Uterus (tissue), 4 donors: ENCODE measurements around the gene PIK3CD. TPM values are rescaled to one million over a fixed set of nuclear protein-coding genes. Genes with fewer than 3 reads are reported as not detected.

Source experiments
- DNase-seq, 2 donors: peaks; one replicate each; pipeline ENCODE4 v3.0.0-alpha.2; 2019 to 2020
- H3K27ac ChIP-seq, 2 donors: fragments of 200-600 bp; sonication (generic); 1 replicate in 1 of 2; 2 replicates in 1 of 2; pipeline ENCODE4 v1.5.1; 2016 to 2018
- H3K27me3 ChIP-seq, 2 donors: fragments of 200-600 bp; sonication (generic); one replicate each; pipeline ENCODE4 v1.5.1; 2018 to 2019; ENCODE audit warnings: control low read depth in 1 of 2
- H3K36me3 ChIP-seq, 2 donors: fragments of 200-600 bp; sonication (generic); one replicate each; pipeline ENCODE4 v1.5.1; 2019; ENCODE audit warnings: control low read depth in 1 of 2
- H3K4me1 ChIP-seq, 2 donors: fragments of 200-600 bp; sonication (generic); one replicate each; pipeline ENCODE4 v1.5.1; 2018 to 2019; ENCODE audit warnings: control low read depth in 1 of 2
- H3K4me3 ChIP-seq, 2 donors: fragments of 200-600 bp; sonication (generic); 1 replicate in 1 of 2; 2 replicates in 1 of 2; pipeline ENCODE4 v1.5.1; 2018 to 2019; ENCODE audit warnings: mild to moderate bottlenecking in 1 of 2
- H3K9me3 ChIP-seq, 2 donors: fragments of 200-600 bp; sonication (generic); one replicate each; pipeline ENCODE4 v1.5.1; 2019; ENCODE audit warnings: control low read depth in 1 of 2
- POLR2A ChIP-seq, 2 donors: fragments of 450-650 bp; IDR thresholded peaks; one replicate each; pipeline ENCODE4 v1.6.1; 2016; ENCODE audit warnings: antibody characterized with exemption in 2 of 2, mild to moderate bottlenecking in 1 of 2, moderate library complexity in 1 of 2
- intact Hi-C: fragments of 100-400 bp; cut with DNase I; formaldehyde crosslinking; loops from one replicate; pipeline ENCODE4 v1.15.1; 2023; ENCODE audit warnings: low total_unique reads
- total RNA-seq, 4 donors: library from RNA; depleted of rRNA in 3 of 4; stranded (reverse); fragments of >200 nt in 3 of 4; gene quantifications; one replicate each; pipeline versions ENCODE4 v1.1.0 to v1.2.4, GENCODE V29; 2014 to 2023
- TF ChIP-seq, protein P1 (sequence below), 4 experiments: fragments of 200-600 bp in 2 of 4; fragments of 450-650 bp in 2 of 4; sonication (generic) in 2 of 4; IDR thresholded peaks; one replicate each; pipeline ENCODE4 v1.5.1; 2016 to 2019; ENCODE audit warnings: antibody characterized with exemption in 4 of 4, mild to moderate bottlenecking in 2 of 4, moderate library complexity in 1 of 4
- donor health status: DM: yes; HTN: yes; CAD: no.

Gene PIK3CD
- total RNA-seq, 4 donors from 2014 or later, result 4.6 to 9.7 (median 7.4) TPM

DNA sequence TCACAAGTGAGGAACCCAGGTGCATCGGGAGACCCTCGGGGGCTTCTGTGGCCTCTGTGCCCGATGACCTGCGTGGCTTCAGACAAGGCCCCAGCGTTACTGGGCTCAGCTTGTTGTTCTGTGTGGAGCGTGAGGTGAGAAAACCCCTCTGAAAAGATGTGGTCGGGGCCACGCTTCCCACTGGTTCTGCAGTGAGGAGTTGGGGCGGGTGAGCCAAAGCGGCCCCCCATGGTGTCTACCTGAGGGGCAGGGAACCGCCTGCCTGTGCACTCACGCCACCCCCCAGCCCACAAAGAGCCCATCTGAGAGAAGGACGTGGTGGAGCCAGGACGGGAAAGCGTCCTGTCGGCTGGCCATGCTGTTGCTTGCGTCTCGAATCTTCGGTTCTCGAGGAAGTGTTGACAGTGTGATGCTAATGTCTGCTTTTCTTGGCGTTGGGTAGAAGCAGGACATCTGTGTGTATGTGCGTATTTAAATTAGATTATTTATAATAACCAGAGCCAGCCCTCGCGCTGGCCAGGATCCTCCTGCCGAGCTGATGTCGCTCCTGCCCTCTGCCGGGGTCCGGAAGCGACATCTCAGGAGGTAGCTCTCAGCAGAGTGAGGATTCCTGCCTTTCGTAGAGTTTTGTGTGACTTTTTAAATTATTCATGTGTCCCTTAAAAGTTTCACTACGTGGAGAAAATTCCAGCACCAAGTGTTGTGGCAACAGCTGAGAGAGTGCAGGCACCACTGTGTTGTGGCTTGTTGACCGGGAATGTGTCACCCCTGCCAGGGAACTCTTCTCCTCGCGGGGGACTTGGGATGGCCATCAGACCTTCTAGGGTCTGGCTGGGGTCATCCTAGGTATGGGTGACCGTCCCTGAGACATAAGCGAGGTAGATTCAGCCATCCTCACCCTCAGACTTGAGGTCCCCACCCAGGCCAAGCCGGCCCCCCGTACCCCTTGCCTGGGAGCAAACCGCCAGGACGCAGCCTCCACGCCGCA lies 47.5 kb upstream of the PIK3CD start:
- no peaks in the 10 kb centered on the region for H3K4me1 ChIP-seq
- H3K9me3 ChIP-seq, result no peaks in the 10 kb centered on the region
- intact Hi-C loops, result no loop called here
- no peak for DNase-seq
- no peak for TF ChIP-seq POLR2A (IDR thresholded peaks at IDR 0.05)
- TF ChIP-seq, protein P1, sequence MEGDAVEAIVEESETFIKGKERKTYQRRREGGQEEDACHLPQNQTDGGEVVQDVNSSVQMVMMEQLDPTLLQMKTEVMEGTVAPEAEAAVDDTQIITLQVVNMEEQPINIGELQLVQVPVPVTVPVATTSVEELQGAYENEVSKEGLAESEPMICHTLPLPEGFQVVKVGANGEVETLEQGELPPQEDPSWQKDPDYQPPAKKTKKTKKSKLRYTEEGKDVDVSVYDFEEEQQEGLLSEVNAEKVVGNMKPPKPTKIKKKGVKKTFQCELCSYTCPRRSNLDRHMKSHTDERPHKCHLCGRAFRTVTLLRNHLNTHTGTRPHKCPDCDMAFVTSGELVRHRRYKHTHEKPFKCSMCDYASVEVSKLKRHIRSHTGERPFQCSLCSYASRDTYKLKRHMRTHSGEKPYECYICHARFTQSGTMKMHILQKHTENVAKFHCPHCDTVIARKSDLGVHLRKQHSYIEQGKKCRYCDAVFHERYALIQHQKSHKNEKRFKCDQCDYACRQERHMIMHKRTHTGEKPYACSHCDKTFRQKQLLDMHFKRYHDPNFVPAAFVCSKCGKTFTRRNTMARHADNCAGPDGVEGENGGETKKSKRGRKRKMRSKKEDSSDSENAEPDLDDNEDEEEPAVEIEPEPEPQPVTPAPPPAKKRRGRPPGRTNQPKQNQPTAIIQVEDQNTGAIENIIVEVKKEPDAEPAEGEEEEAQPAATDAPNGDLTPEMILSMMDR (IDR thresholded peaks at IDR 0.05), result no peak
- no peak overlapping the region for H3K27ac ChIP-seq
- no peak overlapping the region for H3K4me3 ChIP-seq
- H3K27me3 ChIP-seq, result no peaks in the 10 kb centered on the region
- H3K36me3 ChIP-seq, result no peaks in the 10 kb centered on the region

DNA sequence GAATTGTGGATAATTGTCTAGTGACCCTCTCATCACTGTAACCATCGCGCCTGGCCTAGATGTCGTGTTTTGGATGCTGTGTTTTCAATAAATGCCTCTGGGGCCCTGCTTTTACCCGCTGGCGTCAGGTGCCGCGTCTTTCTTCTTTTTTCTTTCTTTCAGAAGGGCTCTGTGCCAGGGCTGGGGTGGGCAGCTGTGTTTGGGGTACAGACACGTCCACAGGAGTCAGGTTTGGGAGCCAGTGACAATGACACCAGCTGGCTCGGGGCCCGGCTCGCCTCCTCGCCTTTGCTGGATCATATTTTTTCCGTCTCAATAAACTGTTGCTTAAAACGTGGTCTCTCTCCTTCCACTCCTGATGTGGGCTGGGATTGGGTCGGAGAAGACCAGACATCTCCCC lies 46.7 kb upstream of the PIK3CD start:
- Histone ChIP-seq H3K4me1 (no peaks in the 10 kb centered on the region), H3K36me3 (no peaks in the 10 kb centered on the region), H3K27me3 (no peaks in the 10 kb centered on the region), H3K9me3 (no peaks in the 10 kb centered on the region), H3K27ac (no peak overlapping the region), H3K4me3 (no peak overlapping the region)
- TF ChIP-seq, protein P1 (IDR thresholded peaks at IDR 0.05), result no peak
- TF ChIP-seq POLR2A (IDR thresholded peaks at IDR 0.05), result no peak
- intact Hi-C loops, result no loop called here
- DNase-seq, result no peak

- Histone ChIP-seq H3K9me3 (no peaks in the 10 kb centered on the region), H3K4me1 (no peaks in the 10 kb centered on the region), H3K4me3 (no peak overlapping the region), H3K27ac (no peak overlapping the region), H3K36me3 (no peaks in the 10 kb centered on the region), H3K27me3 (no peaks in the 10 kb centered on the region)
- TF ChIP-seq POLR2A (IDR thresholded peaks at IDR 0.05), result no peak
- TF ChIP-seq, protein P1 (IDR thresholded peaks at IDR 0.05), result no peak
- no peak for DNase-seq
- intact Hi-C loops, result no loop called here
Observed at GRCh38 chr1:9605946-9606455, 45.5 kb upstream of the PIK3CD start.

DNA sequence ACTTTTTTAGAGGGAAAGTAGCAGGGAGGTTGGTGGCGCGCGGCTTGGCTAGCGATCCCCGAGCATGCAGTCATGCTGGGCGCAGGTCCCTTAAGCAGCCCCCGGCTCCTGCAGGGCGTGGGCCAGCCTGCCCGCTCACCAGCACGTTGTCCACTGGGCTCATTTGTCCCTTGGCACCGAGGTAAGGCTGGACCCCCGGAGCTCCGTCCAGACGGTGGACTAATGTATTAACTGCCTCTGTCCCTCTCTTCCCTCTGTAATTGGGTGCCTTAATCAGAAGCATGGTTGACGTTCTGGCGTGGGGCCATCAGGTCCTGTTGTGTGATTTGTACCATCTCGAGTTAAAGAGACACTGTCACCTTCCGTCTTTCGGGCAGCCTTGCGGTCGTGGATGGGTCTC lies 45.1 kb upstream of the PIK3CD start:
- no peak for TF ChIP-seq POLR2A (IDR thresholded peaks at IDR 0.05)
- TF ChIP-seq, protein P1 (IDR thresholded peaks at IDR 0.05), result no peak
- Histone ChIP-seq H3K9me3 (no peaks in the 10 kb centered on the region), H3K27ac (no peak overlapping the region), H3K27me3 (no peaks in the 10 kb centered on the region), H3K4me1 (no peaks in the 10 kb centered on the region), H3K36me3 (no peaks in the 10 kb centered on the region), H3K4me3 (no peak overlapping the region)
- DNase-seq, result no peak
- intact Hi-C loops, result no loop called here

GRCh38 chr1:9606948-9607347 lies 44.6 kb upstream of the PIK3CD start:
- no peaks in the 10 kb centered on the region for H3K36me3 ChIP-seq
- no peak for TF ChIP-seq POLR2A (IDR thresholded peaks at IDR 0.05)
- TF ChIP-seq, protein P1 (IDR thresholded peaks at IDR 0.05), result no peak
- DNase-seq, result no peak
- no peak overlapping the region for H3K4me3 ChIP-seq
- intact Hi-C loops, result no loop called here
- no peaks in the 10 kb centered on the region for H3K4me1 ChIP-seq
- no peak overlapping the region for H3K27ac ChIP-seq
- H3K27me3 ChIP-seq, result no peaks in the 10 kb centered on the region
- no peaks in the 10 kb centered on the region for H3K9me3 ChIP-seq
